Mucosa of rectum (tissue), 2 donors: Measurements from ENCODE around the gene IFIT3.
A peak's percentile ranks its signal among the peaks of the same experiment; 100 is the strongest.

Experiments used
- H3K27ac ChIP-seq, 2 donors: one replicate each; pipeline ENCODE4 v1.7.0; 2013; ENCODE audit warnings: inconsistent platforms in 2 of 2, low read depth in 2 of 2, low read length in 2 of 2
- H3K27me3 ChIP-seq, 2 donors: one replicate each; pipeline ENCODE4 v1.7.0; 2013; ENCODE audit warnings: low read length in 2 of 2; ENCODE audit not compliant: control insufficient read depth in 2 of 2, insufficient read depth in 2 of 2
- H3K36me3 ChIP-seq, 2 donors: one replicate each; pipeline ENCODE4 v1.7.0; 2013; ENCODE audit warnings: low read length in 2 of 2; ENCODE audit not compliant: control insufficient read depth in 2 of 2, insufficient read depth in 2 of 2
- H3K4me1 ChIP-seq, 2 donors: one replicate each; pipeline ENCODE4 v1.7.0; 2013; ENCODE audit warnings: low read length in 2 of 2, mild to moderate bottlenecking in 1 of 2; ENCODE audit not compliant: control insufficient read depth in 2 of 2, insufficient read depth in 2 of 2
- H3K4me3 ChIP-seq, 2 donors: one replicate each; pipeline ENCODE4 v1.7.0; 2013; ENCODE audit warnings: low read length in 2 of 2
- H3K9ac ChIP-seq, 2 donors: one replicate each; pipeline ENCODE4 v1.7.0; 2013; ENCODE audit warnings: low read length in 2 of 2, low read depth in 1 of 2, mild to moderate bottlenecking in 1 of 2
- H3K9me3 ChIP-seq, 2 donors: one replicate each; pipeline ENCODE4 v1.7.0; 2013; ENCODE audit warnings: low read length in 2 of 2; ENCODE audit not compliant: control insufficient read depth in 2 of 2
- donor health status: healthy.
- donor health status: Normal muscosa, but diverticular disease.

Gene IFIT3

GRCh38 chr10:89369156-89370105 is 41.6 kb downstream of the IFIT3 start:
- Histone ChIP-seq H3K27me3 (no peaks in the 10 kb centered on the region), H3K4me3 (no peak overlapping the region), H3K36me3 (no peaks in the 10 kb centered on the region), H3K27ac (no peak overlapping the region), H3K9me3 (no peaks in the 10 kb centered on the region), H3K4me1 (peaks cover 12 to 16% of the 10 kb centered on the region in 2 donors), H3K9ac (no peak overlapping the region)

GRCh38 chr10:89371079-89371478 is 43.3 kb downstream of the IFIT3 start:
- peaks cover 21 to 22% of the 10 kb centered on the region in 2 donors for H3K4me1 ChIP-seq

GRCh38 chr10:89371987-89372386 is 44.2 kb downstream of the IFIT3 start:
- Histone ChIP-seq H3K9me3 (no peaks in the 10 kb centered on the region), H3K36me3 (no peaks in the 10 kb centered on the region), H3K27ac (no peak overlapping the region), H3K9ac (no peak overlapping the region), H3K27me3 (no peaks in the 10 kb centered on the region), H3K4me1 (peaks cover 21 to 22% of the 10 kb centered on the region in 2 donors), H3K4me3 (no peak overlapping the region)

More at GRCh38 chr10:89371079-89371478, 43.3 kb downstream of the IFIT3 start:
- Histone ChIP-seq H3K27me3 (no peaks in the 10 kb centered on the region), H3K4me3 (no peak overlapping the region), H3K9me3 (no peaks in the 10 kb centered on the region), H3K36me3 (no peaks in the 10 kb centered on the region), H3K9ac (no peak overlapping the region), H3K27ac (no peak overlapping the region)

- Histone ChIP-seq H3K4me1 (peaks cover 20 to 21% of the 10 kb centered on the region in 2 donors), H3K4me3 (peak overlapping the region; percentile 46 to 61), H3K9me3 (no peaks in the 10 kb centered on the region), H3K27ac (peak overlapping the region; percentile 80 to 88), H3K36me3 (no peaks in the 10 kb centered on the region), H3K9ac (peak overlapping the region; percentile 46 to 54), H3K27me3 (no peaks in the 10 kb centered on the region)
These were observed 46.3 kb downstream of the IFIT3 start for GRCh38 chr10:89373916-89374711.

GRCh38 chr10:89374713-89375141 is 46.9 kb downstream of the IFIT3 start:
- Histone ChIP-seq H3K27me3 (no peaks in the 10 kb centered on the region), H3K36me3 (no peaks in the 10 kb centered on the region), H3K4me1 (peaks cover 16 to 21% of the 10 kb centered on the region in 2 donors), H3K9me3 (no peaks in the 10 kb centered on the region), H3K9ac (peak overlapping the region; percentile 46 to 47), H3K4me3 (peak overlapping the region; percentile 17 to 61), H3K27ac (peak overlapping the region; percentile 80 to 88)

GRCh38 chr10:89377705-89378637 is 50.2 kb downstream of the IFIT3 start, which contains the start of gene IFIT1B:
IFIT1B (plus strand) TSS chr10:89378056; CDS start chr10:89378136, 80 bp downstream.
- Histone ChIP-seq H3K9ac (no peak within 1 kb of the TSS), H3K4me3 (no peak within 1 kb of the TSS), H3K9me3 (no peaks in the 10 kb centered on the region), H3K27me3 (no peaks in the 10 kb centered on the region), H3K36me3 (no peaks in the 10 kb centered on the region), H3K27ac (no peak within 1 kb of the TSS), H3K4me1 (peaks cover 16 to 21% of the 10 kb centered on the region in 2 donors)

- no peak overlapping the region for H3K9ac ChIP-seq
- H3K27ac ChIP-seq, result no peak overlapping the region
- no peaks in the 10 kb centered on the region for H3K9me3 ChIP-seq
- no peaks in the 10 kb centered on the region for H3K27me3 ChIP-seq
- H3K4me1 ChIP-seq, result peaks cover 9 to 12% of the 10 kb centered on the region in 2 donors
- no peaks in the 10 kb centered on the region for H3K36me3 ChIP-seq
- H3K4me3 ChIP-seq, result no peak overlapping the region
These were observed 51.3 kb downstream of the IFIT3 start for GRCh38 chr10:89379103-89379502.

GRCh38 chr10:89382757-89383156 is 55.0 kb downstream of the IFIT3 start:
- Histone ChIP-seq H3K27ac (no peak overlapping the region), H3K36me3 (no peaks in the 10 kb centered on the region), H3K4me1 (no peaks in the 10 kb centered on the region), H3K27me3 (no peaks in the 10 kb centered on the region), H3K9ac (no peak overlapping the region), H3K4me3 (no peak overlapping the region), H3K9me3 (no peaks in the 10 kb centered on the region)

GRCh38 chr10:89384474-89385340 is 56.9 kb downstream of the IFIT3 start:
- peak overlapping the region in 1 of 2 donors; percentile 20 for H3K27ac ChIP-seq
- no peak overlapping the region for H3K4me3 ChIP-seq
- no peaks in the 10 kb centered on the region for H3K9me3 ChIP-seq
- no peak overlapping the region for H3K9ac ChIP-seq
- no peaks in the 10 kb centered on the region for H3K36me3 ChIP-seq
- H3K27me3 ChIP-seq, result no peaks in the 10 kb centered on the region
- no peaks in the 10 kb centered on the region for H3K4me1 ChIP-seq
